Karpas-422 (cell line): ENCODE measurements around the gene TBC1D20. TPM values are rescaled to one million over a fixed set of nuclear protein-coding genes. Genes with fewer than 3 reads are reported as not detected.
"Not testable (repeated sequence)": the region's sequence is repeated elsewhere in the genome, so short reads cannot be mapped to it uniquely, and the experiment has no call there.

Source experiments
- DNase-seq: peaks from one replicate; pipeline ENCODE4 v3.0.0-alpha.2; 2015
- H2AFZ ChIP-seq: fragments of 200-600 bp; sonication (generic); 2 replicates; pipeline ENCODE4 v1.6.1; 2014; ENCODE audit warnings: antibody characterized with exemption, low read length, mixed read lengths
- H3K27ac ChIP-seq: fragments of 200-600 bp; sonication (generic); 2 replicates; pipeline ENCODE4 v1.5.1; 2014; ENCODE audit warnings: mild to moderate bottlenecking, low read length, moderate library complexity
- H3K27me3 ChIP-seq: fragments of 200-600 bp; sonication (generic); 2 replicates; pipeline ENCODE4 v1.6.1; 2014; ENCODE audit warnings: low read length, mixed read lengths
- H3K36me3 ChIP-seq: fragments of 200-600 bp; sonication (generic); 2 replicates; pipeline ENCODE4 v1.6.1; 2014; ENCODE audit warnings: low read length, mixed read lengths; ENCODE audit not compliant: insufficient read depth
- H3K4me1 ChIP-seq: fragments of 200-600 bp; sonication (generic); 2 replicates; pipeline ENCODE4 v1.6.1; 2014; ENCODE audit warnings: mild to moderate bottlenecking, low read length, mixed read lengths
- H3K4me2 ChIP-seq: fragments of 200-600 bp; sonication (generic); 2 replicates; pipeline ENCODE4 v1.6.1; 2014; ENCODE audit warnings: low read length, low read depth, mild to moderate bottlenecking; ENCODE audit not compliant: poor library complexity, severe bottlenecking
- H3K4me3 ChIP-seq: fragments of 200-600 bp; sonication (generic); 2 replicates; pipeline ENCODE4 v1.5.1; 2014; ENCODE audit warnings: mild to moderate bottlenecking, antibody characterized with exemption, low read length, mixed read lengths
- H3K79me2 ChIP-seq: fragments of 200-600 bp; sonication (generic); 2 replicates; pipeline ENCODE4 v1.6.1; 2014; ENCODE audit warnings: mild to moderate bottlenecking, low read length, mixed read lengths
- H3K9ac ChIP-seq: fragments of 200-600 bp; sonication (generic); 2 replicates; pipeline ENCODE4 v1.6.0; 2014; ENCODE audit warnings: low read length
- H3K9me2 ChIP-seq: fragments of 200-600 bp; sonication (generic), shearing (Covaris generic); replicated peaks from 2 replicates; pipeline ENCODE4 v1.6.0; 2014; ENCODE audit warnings: mild to moderate bottlenecking, low read length, moderate library complexity; ENCODE audit not compliant: insufficient read depth
- H3K9me3 ChIP-seq: fragments of 300-700, 200-600 bp; sonication (generic); 2 replicates; pipeline ENCODE4 v1.6.1; 2014; ENCODE audit warnings: low read length, mixed read lengths
- H4K20me1 ChIP-seq: fragments of 200-600 bp; sonication (generic); 2 replicates; pipeline ENCODE4 v1.6.1; 2014; ENCODE audit warnings: mild to moderate bottlenecking, antibody characterized with exemption, low read length, low read depth; ENCODE audit not compliant: insufficient read depth
- total RNA-seq: library from RNA; depleted of rRNA; stranded (reverse); fragments of >200 nt; shearing (Covaris generic); gene quantifications from 2 replicates; pipeline ENCODE4 v1.2.3, GENCODE V29; 2014; ENCODE audit warnings: low replicate concordance

The TBC1D20 gene
- total RNA-seq, 1 experiment from 2014 or later, result 26.1 TPM

- peak overlapping the region; percentile 29; the same call in 1 of the 2 replicates for H2AFZ ChIP-seq
- no peaks in the 10 kb centered on the region for H3K9me2 ChIP-seq
- H3K4me3 ChIP-seq, result no peak overlapping the region
Observed at GRCh38 chr20:400128-400453, 62.2 kb downstream of the TBC1D20 start.

GRCh38 chr20:399182-399707 is 63.1 kb downstream of the TBC1D20 start:
- Histone ChIP-seq H3K9ac (no peak overlapping the region), H3K9me2 (no peaks in the 10 kb centered on the region), H3K9me3 (no peaks in the 10 kb centered on the region), H3K4me3 (no peak overlapping the region), H4K20me1 (peaks cover 9% of the 10 kb centered on the region; the same call in 1 of the 2 replicates), H3K79me2 (no peaks in the 10 kb centered on the region), H3K27me3 (no peaks in the 10 kb centered on the region), H2AFZ (no peak overlapping the region), H3K4me2 (no peak overlapping the region), H3K36me3 (peaks cover 25% of the 10 kb centered on the region), H3K4me1 (peaks cover 14% of the 10 kb centered on the region), H3K27ac (no peak overlapping the region)
- no peak for DNase-seq

More at GRCh38 chr20:400128-400453, 62.2 kb downstream of the TBC1D20 start:
- peaks cover 14% of the 10 kb centered on the region for H3K4me1 ChIP-seq
- peaks cover 20% of the 10 kb centered on the region for H3K36me3 ChIP-seq
- H3K9me3 ChIP-seq, result no peaks in the 10 kb centered on the region
- no peak overlapping the region for H3K27ac ChIP-seq
- DNase-seq, result no peak
- H4K20me1 ChIP-seq, result peaks cover 9% of the 10 kb centered on the region; the same call in 1 of the 2 replicates
- peak overlapping the region; percentile 21 for H3K4me2 ChIP-seq
- H3K27me3 ChIP-seq, result no peaks in the 10 kb centered on the region
- no peaks in the 10 kb centered on the region for H3K79me2 ChIP-seq
- H3K9ac ChIP-seq, result no peak overlapping the region

- peaks cover 14% of the 10 kb centered on the region for H3K4me1 ChIP-seq
- no peaks in the 10 kb centered on the region for H3K27me3 ChIP-seq
- peaks cover 34% of the 10 kb centered on the region for H3K36me3 ChIP-seq
- no peak for DNase-seq
- H3K9ac ChIP-seq, result no peak overlapping the region
- H3K27ac ChIP-seq, result no peak overlapping the region
- no peaks in the 10 kb centered on the region for H3K9me2 ChIP-seq
- no peak overlapping the region for H2AFZ ChIP-seq
- H4K20me1 ChIP-seq, result peaks cover 9% of the 10 kb centered on the region; the same call in 1 of the 2 replicates
- no peak overlapping the region for H3K4me3 ChIP-seq
- no peaks in the 10 kb centered on the region for H3K9me3 ChIP-seq
- H3K4me2 ChIP-seq, result no peak overlapping the region
- no peaks in the 10 kb centered on the region for H3K79me2 ChIP-seq
Observed at GRCh38 chr20:397432-398237, 64.7 kb downstream of the TBC1D20 start.

GRCh38 chr20:396619-397431 is 65.5 kb downstream of the TBC1D20 start:
- H4K20me1 ChIP-seq, result peaks cover 9% of the 10 kb centered on the region; the same call in 1 of the 2 replicates
- H3K9ac ChIP-seq, result no peak overlapping the region
- H3K79me2 ChIP-seq, result no peaks in the 10 kb centered on the region
- no peak overlapping the region for H3K27ac ChIP-seq
- no peaks in the 10 kb centered on the region for H3K9me2 ChIP-seq
- peaks cover 10% of the 10 kb centered on the region for H3K4me1 ChIP-seq
- H3K27me3 ChIP-seq, result no peaks in the 10 kb centered on the region
- H3K9me3 ChIP-seq, result no peaks in the 10 kb centered on the region
- peaks cover 40% of the 10 kb centered on the region for H3K36me3 ChIP-seq
- DNase-seq, result no peak
- H2AFZ ChIP-seq, result no peak overlapping the region
- H3K4me2 ChIP-seq, result no peak overlapping the region
- no peak overlapping the region for H3K4me3 ChIP-seq

GRCh38 chr20:396252-396618 is 66.1 kb downstream of the TBC1D20 start:
- peaks cover 9% of the 10 kb centered on the region for H3K4me1 ChIP-seq
- H2AFZ ChIP-seq, result no peak overlapping the region
- no peak overlapping the region for H3K9ac ChIP-seq
- H3K79me2 ChIP-seq, result no peaks in the 10 kb centered on the region
- no peak overlapping the region for H3K4me2 ChIP-seq
- no peaks in the 10 kb centered on the region for H3K27me3 ChIP-seq
- H3K27ac ChIP-seq, result no peak overlapping the region
- DNase-seq, result no peak
- H4K20me1 ChIP-seq, result peaks cover 9% of the 10 kb centered on the region; the same call in 1 of the 2 replicates
- H3K9me2 ChIP-seq, result no peaks in the 10 kb centered on the region
- H3K9me3 ChIP-seq, result no peaks in the 10 kb centered on the region
- no peak overlapping the region for H3K4me3 ChIP-seq
- peaks cover 42% of the 10 kb centered on the region for H3K36me3 ChIP-seq

GRCh38 chr20:393296-393695 is 69.0 kb downstream of the TBC1D20 start:
- H3K27me3 ChIP-seq, H3K9ac ChIP-seq, H3K9me2 ChIP-seq, H3K9me3 ChIP-seq, H3K27ac ChIP-seq, H3K79me2 ChIP-seq, H2AFZ ChIP-seq, H3K4me3 ChIP-seq, H3K4me1 ChIP-seq, DNase-seq, H3K4me2 ChIP-seq: not testable (repeated sequence)
- Histone ChIP-seq H4K20me1 (peaks cover 16% of the 10 kb centered on the region), H3K36me3 (peaks cover 64% of the 10 kb centered on the region)

GRCh38 chr20:391041-391711 is 71.2 kb downstream of the TBC1D20 start:
- H3K9ac ChIP-seq, result no peak overlapping the region
- no peak for DNase-seq
- H3K9me2 ChIP-seq, result no peaks in the 10 kb centered on the region
- H3K4me2 ChIP-seq, result no peak overlapping the region
- H3K4me3 ChIP-seq, result no peak overlapping the region
- peaks cover 16% of the 10 kb centered on the region for H3K79me2 ChIP-seq
- H3K36me3 ChIP-seq, result peaks cover 63% of the 10 kb centered on the region
- peaks cover 25% of the 10 kb centered on the region for H4K20me1 ChIP-seq
- H3K27ac ChIP-seq, result no peak overlapping the region
- peaks cover 16% of the 10 kb centered on the region for H3K4me1 ChIP-seq
- H2AFZ ChIP-seq, result no peak overlapping the region
- no peaks in the 10 kb centered on the region for H3K27me3 ChIP-seq
- H3K9me3 ChIP-seq, result no peaks in the 10 kb centered on the region
